Mesenchymal stem cell (in vitro differentiated cells and primary cell): ENCODE results near the gene PAK4.

Experiments used
- DNase-seq: peaks from one replicate; pipeline ENCODE4 v3.0.0-alpha.2; 2013
- H2AFZ ChIP-seq: one replicate; pipeline ENCODE4 v1.6.1; 2013; ENCODE audit warnings: low read depth, mild to moderate bottlenecking, control low read depth, inconsistent platforms, low read length, moderate library complexity
- H2AK5ac ChIP-seq: 2 replicates; pipeline ENCODE4 v1.6.1; 2013; ENCODE audit warnings: low read length, moderate library complexity, mild to moderate bottlenecking, inconsistent platforms; ENCODE audit not compliant: severe bottlenecking
- H2BK120ac ChIP-seq: one replicate; pipeline ENCODE4 v1.6.1; 2013; ENCODE audit warnings: low read depth, mild to moderate bottlenecking, inconsistent platforms, low read length, moderate library complexity
- H2BK12ac ChIP-seq, 2 experiments: one replicate each; pipeline ENCODE4 v1.6.1; 2013; ENCODE audit warnings: inconsistent platforms in 2 of 2, low read length in 2 of 2, mild to moderate bottlenecking in 2 of 2, moderate library complexity in 2 of 2, control low read depth in 1 of 2
- H2BK15ac ChIP-seq: one replicate; pipeline ENCODE4 v1.6.1; 2013; ENCODE audit warnings: mild to moderate bottlenecking, low read depth, inconsistent platforms; ENCODE audit not compliant: poor library complexity, severe bottlenecking
- H2BK5ac ChIP-seq: 2 replicates; pipeline ENCODE4 v1.6.1; 2013; ENCODE audit warnings: low read depth, mild to moderate bottlenecking, low read length, control low read depth, inconsistent platforms; ENCODE audit not compliant: poor library complexity, severe bottlenecking
- H3K14ac ChIP-seq, 2 experiments: one replicate each; pipeline ENCODE4 v1.6.1; 2013; ENCODE audit warnings: inconsistent platforms in 2 of 2, low read length in 2 of 2, control low read depth in 1 of 2, mild to moderate bottlenecking in 1 of 2, moderate library complexity in 1 of 2
- H3K18ac ChIP-seq, 2 experiments: one replicate each; pipeline ENCODE4 v1.6.1; 2013; ENCODE audit warnings: inconsistent platforms in 2 of 2, low read length in 2 of 2, control low read depth in 1 of 2, low read depth in 1 of 2, mild to moderate bottlenecking in 1 of 2
- H3K23ac ChIP-seq, 2 experiments: one replicate each; pipeline ENCODE4 v1.6.1; 2013; ENCODE audit warnings: inconsistent platforms in 2 of 2, low read length in 2 of 2, mild to moderate bottlenecking in 2 of 2, moderate library complexity in 2 of 2, control low read depth in 1 of 2
- H3K27ac ChIP-seq: 2 replicates; pipeline ENCODE4 v1.5.1; 2013; ENCODE audit warnings: mild to moderate bottlenecking, moderate library complexity, low read length, control low read depth, inconsistent platforms; ENCODE audit not compliant: poor library complexity, severe bottlenecking
- H3K27me3 ChIP-seq, 2 experiments: 2 replicates each; pipeline versions ENCODE4 v1.6.1 to v1.7.0; 2013; ENCODE audit warnings: low read length in 2 of 2, mild to moderate bottlenecking in 2 of 2, moderate library complexity in 2 of 2, control low read depth in 1 of 2, inconsistent platforms in 1 of 2; ENCODE audit not compliant: control insufficient read depth in 1 of 2, insufficient read depth in 1 of 2
- H3K36me3 ChIP-seq, 2 experiments: 2 replicates each; pipeline versions ENCODE4 v1.6.1 to v1.7.0; 2013; ENCODE audit warnings: low read length in 2 of 2, control low read depth in 1 of 2, inconsistent platforms in 1 of 2, low read depth in 1 of 2, mild to moderate bottlenecking in 1 of 2; ENCODE audit not compliant: insufficient read depth in 2 of 2, control insufficient read depth in 1 of 2
- H3K4ac ChIP-seq, 2 experiments: one replicate each; pipeline ENCODE4 v1.6.1; 2013; ENCODE audit warnings: inconsistent platforms in 2 of 2, low read length in 2 of 2, mild to moderate bottlenecking in 2 of 2, moderate library complexity in 2 of 2, control low read depth in 1 of 2, low read depth in 1 of 2
- H3K4me1 ChIP-seq: 2 replicates; pipeline ENCODE4 v1.6.1; 2013; ENCODE audit warnings: low read depth, low read length, control low read depth; ENCODE audit not compliant: control insufficient read depth, insufficient read depth
- H3K4me2 ChIP-seq: 2 replicates; pipeline ENCODE4 v1.6.1; 2013; ENCODE audit warnings: low read length, mild to moderate bottlenecking, inconsistent platforms; ENCODE audit not compliant: poor library complexity, severe bottlenecking
- H3K4me3 ChIP-seq, 2 experiments: 2 replicates each; pipeline versions ENCODE4 v1.5.1 to v1.7.0; 2013; ENCODE audit warnings: low read length in 2 of 2, mild to moderate bottlenecking in 2 of 2, control low read depth in 1 of 2, low read depth in 1 of 2; ENCODE audit not compliant: insufficient read depth in 1 of 2
- H3K79me1 ChIP-seq: replicated peaks from 2 replicates; pipeline ENCODE4 v1.6.1; 2013; ENCODE audit warnings: mild to moderate bottlenecking, control low read depth, low read length, inconsistent platforms; ENCODE audit not compliant: poor library complexity, severe bottlenecking
- H3K9ac ChIP-seq: 2 replicates; pipeline ENCODE4 v1.7.0; 2013; ENCODE audit warnings: mild to moderate bottlenecking, low read length, moderate library complexity
- H3K9me3 ChIP-seq: 2 replicates; pipeline ENCODE4 v1.7.0; 2013; ENCODE audit warnings: mild to moderate bottlenecking, low read length; ENCODE audit not compliant: control insufficient read depth
- H4K8ac ChIP-seq: one replicate; pipeline ENCODE4 v1.6.1; 2013; ENCODE audit warnings: inconsistent platforms, mild to moderate bottlenecking, low read length, moderate library complexity
- H4K91ac ChIP-seq: one replicate; pipeline ENCODE4 v1.6.1; 2013; ENCODE audit warnings: mild to moderate bottlenecking, low read length, inconsistent platforms
- WGBS: methylation state at CpG from one replicate; pipeline ENCODE4 v1.1.7; 2013; ENCODE audit warnings: mixed read lengths; 5-methylcytosine and 5-hydroxymethylcytosine counted together

The PAK4 gene

DNA sequence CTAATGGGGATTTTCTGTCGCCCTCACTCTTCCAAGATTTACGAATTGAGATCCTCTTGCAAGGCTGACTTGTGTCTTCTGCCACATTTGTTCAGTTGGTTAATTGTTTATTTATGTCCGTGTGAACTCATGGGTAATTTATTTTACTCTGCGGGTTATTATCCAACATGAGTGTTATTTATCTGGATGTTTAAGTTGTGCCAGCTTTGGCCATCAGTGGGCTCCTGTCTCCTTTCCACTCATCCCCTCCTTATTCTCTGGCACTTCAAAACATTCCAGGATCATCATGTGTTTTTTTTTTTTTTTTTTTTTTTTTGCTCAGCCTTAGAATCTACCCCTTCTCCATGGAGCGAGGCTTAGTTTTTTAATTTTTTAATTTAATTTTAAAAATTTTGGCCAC, 22.4 kb upstream of the PAK4 start:
- H2BK5ac ChIP-seq = no peak overlapping the region
- no peaks in the 10 kb centered on the region for H3K79me1 ChIP-seq
- no peak overlapping the region for H3K4me3 ChIP-seq
- H3K27me3 ChIP-seq = peaks cover 9 to 11% of the 10 kb centered on the region in 2 experiments
- 46% methylated on average over 2 of the region's 5 CpGs for WGBS
- H4K8ac ChIP-seq = no peak overlapping the region
- DNase-seq = no peak
- H3K4me2 ChIP-seq = no peak overlapping the region
- H3K4me1 ChIP-seq = peaks cover 2% of the 10 kb centered on the region
- H2AK5ac ChIP-seq = no peak overlapping the region
- H3K4ac ChIP-seq = no peak overlapping the region
- no peaks in the 10 kb centered on the region for H3K9me3 ChIP-seq
- no peak overlapping the region for H4K91ac ChIP-seq
- H2BK15ac ChIP-seq = no peak overlapping the region
- no peak overlapping the region for H3K23ac ChIP-seq
- H2AFZ ChIP-seq = no peak overlapping the region
- H3K27ac ChIP-seq = no peak overlapping the region
- no peak overlapping the region for H3K14ac ChIP-seq
- H2BK12ac ChIP-seq = no peak overlapping the region
- H3K18ac ChIP-seq = no peak overlapping the region
- H3K36me3 ChIP-seq = no peaks in the 10 kb centered on the region
- no peak overlapping the region for H2BK120ac ChIP-seq
- no peak overlapping the region for H3K9ac ChIP-seq

DNA sequence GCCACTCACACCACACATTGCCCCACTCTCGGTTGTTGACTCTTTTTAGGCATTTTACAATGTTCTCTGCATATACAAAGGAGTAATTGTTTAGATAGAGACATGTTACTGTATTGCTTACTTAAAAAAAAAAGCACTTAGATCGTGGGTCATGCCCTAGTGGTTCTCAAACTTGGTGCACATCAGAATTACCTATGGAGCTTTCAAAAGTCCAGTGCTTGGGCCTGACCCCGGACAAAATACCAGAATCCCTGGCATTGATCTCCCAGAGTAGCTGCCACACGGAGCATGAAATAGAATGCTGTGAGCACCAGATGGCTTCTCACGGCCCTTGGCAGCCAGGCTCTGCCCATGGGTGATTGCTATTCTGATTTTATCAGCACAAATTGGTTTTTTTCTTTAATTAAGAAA, 21.4 kb upstream of the PAK4 start:
- Histone ChIP-seq H3K23ac (no peak overlapping the region), H3K18ac (no peak overlapping the region), H3K9me3 (no peaks in the 10 kb centered on the region), H2BK15ac (no peak overlapping the region), H3K4ac (no peak overlapping the region), H4K91ac (no peak overlapping the region), H3K9ac (no peak overlapping the region), H3K79me1 (no peaks in the 10 kb centered on the region), H2BK120ac (no peak overlapping the region), H3K4me3 (no peak overlapping the region), H2AK5ac (no peak overlapping the region), H3K14ac (no peak overlapping the region), H3K4me1 (no peaks in the 10 kb centered on the region), H3K36me3 (no peaks in the 10 kb centered on the region), H3K27me3 (peaks cover 3 to 11% of the 10 kb centered on the region in 2 experiments), H2BK12ac (no peak overlapping the region), H2AFZ (no peak overlapping the region), H4K8ac (no peak overlapping the region), H3K27ac (no peak overlapping the region), H3K4me2 (no peak overlapping the region), H2BK5ac (no peak overlapping the region)
- 70% methylated on average over 4 of the region's 5 CpGs for WGBS
- no peak for DNase-seq

DNA sequence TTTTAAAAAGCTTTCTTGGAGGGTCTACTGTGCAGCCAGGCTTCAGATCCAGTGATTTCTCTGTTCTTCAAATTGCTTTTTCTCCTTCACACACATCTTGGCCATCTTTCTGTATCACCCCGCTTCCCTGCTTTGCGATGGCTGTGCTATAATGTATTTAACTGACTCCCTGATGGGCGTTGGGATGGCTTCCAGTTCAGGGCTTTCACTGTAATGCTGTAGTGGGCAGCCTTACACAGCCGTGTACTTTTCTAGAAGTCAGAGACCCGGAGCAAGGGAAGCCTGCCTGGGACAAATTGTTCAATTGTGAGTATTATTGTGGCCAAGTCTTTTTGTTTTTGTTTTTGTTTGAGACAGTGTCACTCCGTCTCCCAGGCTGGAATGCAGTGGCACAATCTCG, 19.4 kb upstream of the PAK4 start:
- Histone ChIP-seq H3K27ac (no peak overlapping the region), H3K79me1 (no peaks in the 10 kb centered on the region), H2AK5ac (no peak overlapping the region), H3K4me2 (no peak overlapping the region), H3K23ac (no peak overlapping the region), H2BK5ac (no peak overlapping the region), H3K9ac (no peak overlapping the region), H2BK12ac (no peak overlapping the region), H3K4me3 (no peak overlapping the region), H3K9me3 (no peaks in the 10 kb centered on the region), H3K4ac (no peak overlapping the region), H4K91ac (no peak overlapping the region), H3K18ac (no peak overlapping the region), H3K14ac (no peak overlapping the region), H4K8ac (no peak overlapping the region), H2BK15ac (no peak overlapping the region), H3K4me1 (no peaks in the 10 kb centered on the region), H3K27me3 (peaks cover 0 to 11% of the 10 kb centered on the region in 2 experiments), H3K36me3 (no peaks in the 10 kb centered on the region), H2BK120ac (no peak overlapping the region), H2AFZ (no peak overlapping the region)
- WGBS = 79% methylated on average over 7 of the region's 7 CpGs
- no peak for DNase-seq

DNA sequence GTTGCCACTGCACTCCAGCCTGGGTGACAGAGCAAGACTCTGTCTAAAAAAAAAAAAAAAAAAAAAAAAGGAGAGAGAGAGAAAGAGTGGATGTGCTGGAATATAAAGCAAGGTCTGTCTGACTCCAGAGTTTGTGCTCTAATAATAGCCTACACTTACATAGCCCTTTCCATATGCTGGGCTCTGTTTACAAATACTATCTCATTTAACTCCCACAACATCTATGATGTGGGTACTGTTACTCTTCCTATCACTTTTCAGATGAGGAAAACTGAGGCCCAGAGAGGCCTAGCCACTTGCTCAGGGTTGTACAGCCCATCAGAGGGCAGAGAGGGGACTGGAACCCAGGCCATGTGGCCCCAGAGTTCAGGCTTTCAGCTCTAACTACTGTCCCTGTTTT, 15.9 kb upstream of the PAK4 start:
- Histone ChIP-seq H3K14ac (no peak overlapping the region), H3K36me3 (no peaks in the 10 kb centered on the region), H3K79me1 (no peaks in the 10 kb centered on the region), H3K27me3 (peaks cover 0 to 25% of the 10 kb centered on the region in 2 experiments), H3K23ac (no peak overlapping the region), H3K4me3 (no peak overlapping the region), H3K9me3 (no peaks in the 10 kb centered on the region), H3K4me2 (no peak overlapping the region), H2AFZ (no peak overlapping the region), H3K18ac (no peak overlapping the region), H2BK15ac (no peak overlapping the region), H2BK120ac (no peak overlapping the region), H3K4me1 (peaks cover 2% of the 10 kb centered on the region), H2BK12ac (no peak overlapping the region), H3K27ac (no peak overlapping the region), H2BK5ac (no peak overlapping the region), H4K8ac (no peak overlapping the region), H3K4ac (no peak overlapping the region), H2AK5ac (no peak overlapping the region), H3K9ac (no peak overlapping the region), H4K91ac (no peak overlapping the region)
- no peak for DNase-seq
